HL-60 (cell line): ENCODE results near the gene NSMF.
"Not testable (repeated sequence)": the region's sequence is repeated elsewhere in the genome, so short reads cannot be mapped to it uniquely, and the experiment has no call there.

ENCODE experiments used
- DNase-seq, 2 experiments: peaks; one replicate each; pipeline ENCODE4 v3.0.0-alpha.2; 2010 to 2020; ENCODE audit warnings: low read depth in 1 of 2, low spot score in 1 of 2
- H3K27ac ChIP-seq: fragments of 250-450 bp; sonication (Bioruptor Pico); replicated peaks from 2 replicates; pipeline ENCODE4 v1.5.1; 2020; ENCODE audit warnings: mild to moderate bottlenecking, moderate library complexity
- H3K27me3 ChIP-seq: fragments of 250-450 bp; sonication (Bioruptor Pico); 2 replicates; pipeline ENCODE4 v1.5.1; 2021; ENCODE audit warnings: mild to moderate bottlenecking, moderate library complexity; ENCODE audit not compliant: insufficient read depth, poor library complexity, severe bottlenecking
- H3K4me3 ChIP-seq: replicated peaks from 2 replicates; pipeline ENCODE4 v1.5.1; 2011; ENCODE audit warnings: mild to moderate bottlenecking, control low read depth, low read length; ENCODE audit not compliant: insufficient read depth
- CTCF ChIP-seq: IDR thresholded peaks from one replicate; pipeline ENCODE4 v1.5.1; 2011; ENCODE audit warnings: low read length, control low read depth, inconsistent platforms; ENCODE audit not compliant: insufficient read depth
- GABPA ChIP-seq: IDR thresholded peaks from 2 replicates; pipeline ENCODE4 v1.6.1; 2012; ENCODE audit warnings: low read depth
- POLR2AphosphoS5 ChIP-seq: IDR thresholded peaks from 2 replicates; pipeline ENCODE4 v1.6.1; 2012; ENCODE audit warnings: low read depth
- SPI1 ChIP-seq: IDR thresholded peaks from 2 replicates; pipeline ENCODE4 v1.6.1; 2012; ENCODE audit warnings: low read depth, mild to moderate bottlenecking, borderline replicate concordance
- TF ChIP-seq, protein P1 (sequence below): IDR thresholded peaks from 2 replicates; pipeline ENCODE4 v1.6.1; 2012; ENCODE audit warnings: low read depth; ENCODE audit not compliant: insufficient replicate concordance

Gene NSMF

GRCh38 chr9:137411645-137412380 lies 47.3 kb downstream of the NSMF start:
- Histone ChIP-seq H3K27me3 (no peaks in the 10 kb centered on the region), H3K27ac (0 out of 2 replicates have a peak overlapping the region, but pooled peaks have one; percentile 29), H3K4me3 (no peak overlapping the region; the same call in 1 of the 2 replicates)
- peak; percentile 76 to 77 for DNase-seq
- TF ChIP-seq, protein P1, sequence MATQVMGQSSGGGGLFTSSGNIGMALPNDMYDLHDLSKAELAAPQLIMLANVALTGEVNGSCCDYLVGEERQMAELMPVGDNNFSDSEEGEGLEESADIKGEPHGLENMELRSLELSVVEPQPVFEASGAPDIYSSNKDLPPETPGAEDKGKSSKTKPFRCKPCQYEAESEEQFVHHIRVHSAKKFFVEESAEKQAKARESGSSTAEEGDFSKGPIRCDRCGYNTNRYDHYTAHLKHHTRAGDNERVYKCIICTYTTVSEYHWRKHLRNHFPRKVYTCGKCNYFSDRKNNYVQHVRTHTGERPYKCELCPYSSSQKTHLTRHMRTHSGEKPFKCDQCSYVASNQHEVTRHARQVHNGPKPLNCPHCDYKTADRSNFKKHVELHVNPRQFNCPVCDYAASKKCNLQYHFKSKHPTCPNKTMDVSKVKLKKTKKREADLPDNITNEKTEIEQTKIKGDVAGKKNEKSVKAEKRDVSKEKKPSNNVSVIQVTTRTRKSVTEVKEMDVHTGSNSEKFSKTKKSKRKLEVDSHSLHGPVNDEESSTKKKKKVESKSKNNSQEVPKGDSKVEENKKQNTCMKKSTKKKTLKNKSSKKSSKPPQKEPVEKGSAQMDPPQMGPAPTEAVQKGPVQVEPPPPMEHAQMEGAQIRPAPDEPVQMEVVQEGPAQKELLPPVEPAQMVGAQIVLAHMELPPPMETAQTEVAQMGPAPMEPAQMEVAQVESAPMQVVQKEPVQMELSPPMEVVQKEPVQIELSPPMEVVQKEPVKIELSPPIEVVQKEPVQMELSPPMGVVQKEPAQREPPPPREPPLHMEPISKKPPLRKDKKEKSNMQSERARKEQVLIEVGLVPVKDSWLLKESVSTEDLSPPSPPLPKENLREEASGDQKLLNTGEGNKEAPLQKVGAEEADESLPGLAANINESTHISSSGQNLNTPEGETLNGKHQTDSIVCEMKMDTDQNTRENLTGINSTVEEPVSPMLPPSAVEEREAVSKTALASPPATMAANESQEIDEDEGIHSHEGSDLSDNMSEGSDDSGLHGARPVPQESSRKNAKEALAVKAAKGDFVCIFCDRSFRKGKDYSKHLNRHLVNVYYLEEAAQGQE: no peak
- TF ChIP-seq CTCF: no peak
- no peak for TF ChIP-seq SPI1
- no peak for TF ChIP-seq GABPA
- no peak for TF ChIP-seq POLR2AphosphoS5

GRCh38 chr9:137411260-137411644 lies 47.9 kb downstream of the NSMF start:
- no peak overlapping the region for H3K27ac ChIP-seq
- TF ChIP-seq CTCF: no peak
- H3K27me3 ChIP-seq: no peaks in the 10 kb centered on the region
- H3K4me3 ChIP-seq: no peak overlapping the region; the same call in 1 of the 2 replicates
- no peak for DNase-seq

GRCh38 chr9:137410891-137411249 lies 48.3 kb downstream of the NSMF start:
- H3K27me3 ChIP-seq: no peaks in the 10 kb centered on the region
- TF ChIP-seq SPI1 (no peak), CTCF (no peak), POLR2AphosphoS5 (no peak), GABPA (no peak)
- TF ChIP-seq, protein P1: no peak
- H3K27ac ChIP-seq: no peak overlapping the region
- no peak overlapping the region for H3K4me3 ChIP-seq
- DNase-seq: no peak

- DNase-seq, H3K27me3 ChIP-seq, H3K27ac ChIP-seq, H3K4me3 ChIP-seq: not testable (repeated sequence)
Observed at GRCh38 chr9:137410236-137410890, 48.8 kb downstream of the NSMF start.
